HEK293 (cell line): ENCODE measurements around the gene RAB7B.

ENCODE experiments used
- CTCF ChIA-PET: fragments of 350-600 bp; formaldehyde crosslinking; extraction: SDS; loops from one replicate; lab custom pipeline; 2021; ENCODE audit warnings: antibody characterized with exemption; lab: Yijun Ruan, JAX
- POLR2A ChIA-PET: fragments of 300-600 bp; formaldehyde crosslinking; extraction: SDS; loops from one replicate; lab custom pipeline; 2020; ENCODE audit warnings: antibody characterized with exemption, inconsistent platforms; lab: Yijun Ruan, JAX
- H3K27ac ChIP-seq: fragments of 200-500 bp; sonication (Bioruptor generic); 2 replicates; pipeline ENCODE4 v1.5.1; 2014; ENCODE audit warnings: low read depth, low read length, control low read depth, inconsistent platforms; ENCODE audit errors: extremely low read depth
- H3K36me3 ChIP-seq, 2 experiments: fragments of 200-500 bp in 1 of 2; sonication (Bioruptor generic) in 1 of 2; 1 replicate in 1 of 2; 2 replicates in 1 of 2; pipeline ENCODE4 v1.5.1; 2014 to 2017; ENCODE audit warnings: inconsistent platforms in 2 of 2, low read length in 2 of 2; ENCODE audit not compliant: control insufficient read depth in 2 of 2, insufficient read depth in 1 of 2
- H3K4me1 ChIP-seq: fragments of 200-500 bp; sonication (Bioruptor generic); 2 replicates; pipeline ENCODE4 v1.5.1; 2014; ENCODE audit warnings: mild to moderate bottlenecking, low read length, inconsistent platforms; ENCODE audit not compliant: control insufficient read depth, insufficient read depth
- H3K4me3 ChIP-seq: 2 replicates; pipeline ENCODE4 v1.5.1; 2011; ENCODE audit warnings: low read depth, mild to moderate bottlenecking, control low read depth, low read length, moderate library complexity
- H3K9me3 ChIP-seq: fragments of 200-500 bp; sonication (Bioruptor generic); 2 replicates; pipeline ENCODE4 v1.5.1; 2014; ENCODE audit warnings: low read depth, low read length, inconsistent platforms; ENCODE audit not compliant: control insufficient read depth, insufficient read depth
- GLI2 ChIP-seq: fragments of 450-650 bp; formaldehyde crosslinking; IDR thresholded peaks from 2 replicates; pipeline ENCODE4; 2017; ENCODE audit warnings: missing biosample characterization, missing genetic modification characterization, low read depth, borderline replicate concordance
- HOXC10 ChIP-seq: sonication (generic); formaldehyde crosslinking; IDR thresholded peaks from 2 replicates; pipeline ENCODE4 v1.8.1; 2023; ENCODE audit warnings: mild to moderate bottlenecking, missing genetic modification reagents
- KLF16 ChIP-seq: fragments of 450-650 bp; formaldehyde crosslinking; IDR thresholded peaks from 2 replicates; pipeline ENCODE4 v1.5.1; 2017; ENCODE audit warnings: missing biosample characterization, missing genetic modification characterization
- KLF8 ChIP-seq: fragments of 450-650 bp; formaldehyde crosslinking; IDR thresholded peaks from 2 replicates; pipeline ENCODE4 v1.5.1; 2016; ENCODE audit warnings: missing biosample characterization, missing genetic modification characterization
- SCRT1 ChIP-seq: fragments of 450-650 bp; formaldehyde crosslinking; IDR thresholded peaks from 2 replicates; pipeline ENCODE4 v1.5.1; 2016; ENCODE audit warnings: missing biosample characterization, missing genetic modification characterization, borderline replicate concordance
- SCRT2 ChIP-seq: fragments of 450-650 bp; formaldehyde crosslinking; IDR thresholded peaks from 2 replicates; pipeline ENCODE4 v1.5.1; 2016; ENCODE audit warnings: missing biosample characterization, missing genetic modification characterization
- YY2 ChIP-seq: fragments of 450-650 bp; formaldehyde crosslinking; IDR thresholded peaks from 2 replicates; pipeline ENCODE4 v1.5.1; 2016; ENCODE audit warnings: missing biosample characterization, missing genetic modification characterization
- ZBTB8A ChIP-seq: fragments of 450-650 bp; formaldehyde crosslinking; IDR thresholded peaks from 2 replicates; pipeline ENCODE4 v1.5.1; 2016; ENCODE audit warnings: missing biosample characterization, missing genetic modification characterization
- ZNF132 ChIP-seq: fragments of 450-650 bp; formaldehyde crosslinking; IDR thresholded peaks from 2 replicates; pipeline ENCODE4 v1.5.1; 2017; ENCODE audit warnings: missing biosample characterization, missing genetic modification characterization, borderline replicate concordance
- ZNF140 ChIP-seq: fragments of 450-650 bp; formaldehyde crosslinking; IDR thresholded peaks from 2 replicates; pipeline ENCODE4 v1.5.1; 2016; ENCODE audit warnings: missing biosample characterization, missing genetic modification characterization
- ZNF146 ChIP-seq: fragments of 450-650 bp; formaldehyde crosslinking; IDR thresholded peaks from 2 replicates; pipeline ENCODE4 v1.5.1; 2016; ENCODE audit warnings: missing biosample characterization, missing genetic modification characterization
- ZNF23 ChIP-seq: fragments of 450-650 bp; formaldehyde crosslinking; IDR thresholded peaks from 2 replicates; pipeline ENCODE4 v1.5.1; 2016; ENCODE audit warnings: missing biosample characterization, missing genetic modification characterization, borderline replicate concordance
- ZNF248 ChIP-seq: fragments of 450-650 bp; formaldehyde crosslinking; IDR thresholded peaks from 2 replicates; pipeline ENCODE4 v1.5.1; 2017; ENCODE audit warnings: missing biosample characterization, missing genetic modification characterization
- ZNF274 ChIP-seq, 2 experiments: fragments of 200-500 bp in 1 of 2; fragments of 450-650 bp in 1 of 2; sonication (Bioruptor generic) in 1 of 2; formaldehyde crosslinking in 1 of 2; IDR thresholded peaks; 2 replicates each; pipeline versions ENCODE4 v1.5.1 to v1.6.1; 2014 to 2016; ENCODE audit warnings: borderline replicate concordance in 1 of 2, inconsistent platforms in 1 of 2, low read length in 1 of 2, missing biosample characterization in 1 of 2, missing genetic modification characterization in 1 of 2
- ZNF391 ChIP-seq: fragments of 450-650 bp; formaldehyde crosslinking; IDR thresholded peaks from 2 replicates; pipeline ENCODE4 v1.5.1; 2016; ENCODE audit warnings: low read depth, missing biosample characterization, missing genetic modification characterization, borderline replicate concordance
- ZNF544 ChIP-seq: fragments of 450-650 bp; formaldehyde crosslinking; IDR thresholded peaks from 2 replicates; pipeline ENCODE4 v1.5.0; 2017; ENCODE audit warnings: missing biosample characterization, missing genetic modification characterization
- ZNF596 ChIP-seq: fragments of 450-650 bp; IDR thresholded peaks from 2 replicates; pipeline ENCODE4 v1.5.0; 2018; ENCODE audit warnings: missing biosample characterization, mild to moderate bottlenecking, missing genetic modification characterization, moderate library complexity
- ZNF623 ChIP-seq: fragments of 450-650 bp; formaldehyde crosslinking; IDR thresholded peaks from 2 replicates; pipeline ENCODE4 v1.5.1; 2016; ENCODE audit warnings: missing biosample characterization, missing genetic modification characterization
- ZNF654 ChIP-seq: fragments of 450-650 bp; formaldehyde crosslinking; IDR thresholded peaks from 2 replicates; pipeline ENCODE4 v1.5.1; 2016; ENCODE audit warnings: low read depth, missing biosample characterization, missing genetic modification characterization
- ZNF792 ChIP-seq: fragments of 450-650 bp; formaldehyde crosslinking; IDR thresholded peaks from 2 replicates; pipeline ENCODE4 v1.5.1; 2016; ENCODE audit warnings: missing biosample characterization, missing genetic modification characterization
- TF ChIP-seq, protein P1 (sequence below): fragments of 450-650 bp; formaldehyde crosslinking; IDR thresholded peaks from 2 replicates; pipeline ENCODE4 v1.5.1; 2016; ENCODE audit warnings: missing biosample characterization, missing genetic modification characterization
- TF ChIP-seq, protein P2 (sequence below): fragments of 450-650 bp; formaldehyde crosslinking; IDR thresholded peaks from 2 replicates; pipeline ENCODE4 v1.5.1; 2016; ENCODE audit warnings: missing biosample characterization, missing genetic modification characterization
- TF ChIP-seq, protein P3 (sequence below): fragments of 450-650 bp; formaldehyde crosslinking; IDR thresholded peaks from 2 replicates; pipeline ENCODE4 v1.5.1; 2016; ENCODE audit warnings: missing biosample characterization, missing genetic modification characterization, borderline replicate concordance
- TF ChIP-seq, protein P4 (sequence below): fragments of 450-650 bp; formaldehyde crosslinking; IDR thresholded peaks from 2 replicates; pipeline ENCODE4 v1.5.1; 2016; ENCODE audit warnings: missing biosample characterization, missing genetic modification characterization

Gene RAB7B

DNA sequence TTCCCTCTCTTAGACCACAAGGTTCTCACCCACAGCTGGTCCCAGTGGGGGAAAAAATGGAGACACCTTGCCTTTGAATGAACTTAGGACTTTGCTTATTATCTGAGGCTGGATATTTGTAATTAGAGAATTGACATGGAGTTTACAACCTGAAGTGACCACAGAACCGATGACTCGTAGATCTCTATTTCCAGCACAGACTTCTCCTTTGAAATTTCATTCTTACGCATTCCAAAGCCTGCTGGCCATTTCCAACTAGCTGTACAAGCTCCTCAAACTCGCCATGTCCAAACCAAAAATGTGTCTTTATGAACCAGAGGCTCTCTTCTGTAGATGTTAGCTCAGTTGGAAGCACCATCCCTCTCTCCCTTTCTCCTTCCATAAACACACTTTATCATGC is 12.0 kb downstream of the RAB7B start (continued):
- no peak for TF ChIP-seq KLF16 (tag by site-specific recombination)
- TF ChIP-seq ZBTB8A (tag by site-specific recombination): no peak
- TF ChIP-seq, protein P1, sequence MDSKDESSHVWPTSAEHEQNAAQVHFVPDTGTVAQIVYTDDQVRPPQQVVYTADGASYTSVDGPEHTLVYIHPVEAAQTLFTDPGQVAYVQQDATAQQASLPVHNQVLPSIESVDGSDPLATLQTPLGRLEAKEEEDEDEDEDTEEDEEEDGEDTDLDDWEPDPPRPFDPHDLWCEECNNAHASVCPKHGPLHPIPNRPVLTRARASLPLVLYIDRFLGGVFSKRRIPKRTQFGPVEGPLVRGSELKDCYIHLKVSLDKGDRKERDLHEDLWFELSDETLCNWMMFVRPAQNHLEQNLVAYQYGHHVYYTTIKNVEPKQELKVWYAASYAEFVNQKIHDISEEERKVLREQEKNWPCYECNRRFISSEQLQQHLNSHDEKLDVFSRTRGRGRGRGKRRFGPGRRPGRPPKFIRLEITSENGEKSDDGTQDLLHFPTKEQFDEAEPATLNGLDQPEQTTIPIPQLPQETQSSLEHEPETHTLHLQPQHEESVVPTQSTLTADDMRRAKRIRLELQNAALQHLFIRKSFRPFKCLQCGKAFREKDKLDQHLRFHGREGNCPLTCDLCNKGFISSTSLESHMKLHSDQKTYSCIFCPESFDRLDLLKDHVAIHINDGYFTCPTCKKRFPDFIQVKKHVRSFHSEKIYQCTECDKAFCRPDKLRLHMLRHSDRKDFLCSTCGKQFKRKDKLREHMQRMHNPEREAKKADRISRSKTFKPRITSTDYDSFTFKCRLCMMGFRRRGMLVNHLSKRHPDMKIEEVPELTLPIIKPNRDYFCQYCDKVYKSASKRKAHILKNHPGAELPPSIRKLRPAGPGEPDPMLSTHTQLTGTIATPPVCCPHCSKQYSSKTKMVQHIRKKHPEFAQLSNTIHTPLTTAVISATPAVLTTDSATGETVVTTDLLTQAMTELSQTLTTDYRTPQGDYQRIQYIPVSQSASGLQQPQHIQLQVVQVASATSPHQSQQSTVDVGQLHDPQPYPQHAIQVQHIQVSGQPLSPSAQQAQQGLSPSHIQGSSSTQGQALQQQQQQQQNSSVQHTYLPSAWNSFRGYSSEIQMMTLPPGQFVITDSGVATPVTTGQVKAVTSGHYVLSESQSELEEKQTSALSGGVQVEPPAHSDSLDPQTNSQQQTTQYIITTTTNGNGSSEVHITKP: no peak
- no peak for TF ChIP-seq YY2 (tag by site-specific recombination)
- TF ChIP-seq ZNF654 (tag by site-specific recombination): no peak
- TF ChIP-seq SCRT1 (tag by site-specific recombination): no peak
- TF ChIP-seq ZNF391: no peak
- TF ChIP-seq ZNF248: no peak
- TF ChIP-seq ZNF544 (tag by site-specific recombination): no peak
- TF ChIP-seq ZNF146 (tag by site-specific recombination): no peak
- TF ChIP-seq ZNF274 (IDR thresholded peaks at IDR 0.05; ENCODE audit: low read length): no peak
- no peak for TF ChIP-seq ZNF274 (tag by site-specific recombination; IDR thresholded peaks at IDR 0.05; ENCODE audit: borderline replicate concordance)
- TF ChIP-seq ZNF140: no peak
- TF ChIP-seq ZNF132 (tag by site-specific recombination): no peak
- TF ChIP-seq GLI2: no peak
- TF ChIP-seq, protein P2, sequence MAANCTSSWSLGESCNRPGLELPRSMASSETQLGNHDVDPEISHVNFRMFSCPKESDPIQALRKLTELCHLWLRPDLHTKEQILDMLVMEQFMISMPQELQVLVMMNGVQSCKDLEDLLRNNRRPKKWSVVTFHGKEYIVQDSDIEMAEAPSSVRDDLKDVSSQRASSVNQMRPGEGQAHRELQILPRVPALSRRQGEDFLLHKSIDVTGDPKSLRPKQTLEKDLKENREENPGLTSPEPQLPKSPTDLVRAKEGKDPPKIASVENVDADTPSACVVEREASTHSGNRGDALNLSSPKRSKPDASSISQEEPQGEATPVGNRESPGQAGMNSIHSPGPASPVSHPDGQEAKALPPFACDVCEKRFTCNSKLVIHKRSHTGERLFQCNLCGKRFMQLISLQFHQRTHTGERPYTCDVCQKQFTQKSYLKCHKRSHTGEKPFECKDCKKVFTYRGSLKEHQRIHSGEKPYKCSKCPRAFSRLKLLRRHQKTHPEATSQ (tag by site-specific recombination): no peak

DNA sequence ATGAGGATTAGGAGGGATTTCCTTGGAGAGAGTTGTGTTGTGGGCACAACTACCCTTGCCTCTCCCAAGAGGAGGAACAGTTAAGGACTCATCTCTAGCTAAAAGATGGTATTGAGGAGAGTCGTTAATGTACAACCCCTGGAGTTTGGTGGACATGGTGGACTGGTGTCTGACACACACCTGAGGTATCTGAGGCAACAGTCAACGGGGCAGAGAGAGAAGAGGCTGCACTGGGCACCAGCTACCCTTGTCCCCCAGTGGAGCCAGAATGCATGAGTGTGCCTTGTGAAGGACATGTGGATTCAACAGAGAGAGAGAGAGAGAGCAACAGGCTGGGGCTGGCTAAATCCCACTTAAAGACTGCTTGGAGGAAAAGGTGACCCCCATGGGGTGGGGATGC is 13.0 kb downstream of the RAB7B start:
- H3K4me3 ChIP-seq: no peak overlapping the region
- ChIA-PET POLR2A (no interaction called here), CTCF (interaction anchor here (1.0 to 1.2 kb wide), 3 partner anchors 8 to 116 kb away, joined by 3 to 8 read pairs (median 3); no protein-coding TSS in a partner anchor)
- TF ChIP-seq ZNF23: no peak
- peak; percentile 70 for TF ChIP-seq SCRT2 (tag by site-specific recombination)
- H3K9me3 ChIP-seq: no peaks in the 10 kb centered on the region
- no peaks in the 10 kb centered on the region for H3K4me1 ChIP-seq
- no peaks in the 10 kb centered on the region for H3K36me3 ChIP-seq
- no peak overlapping the region for H3K27ac ChIP-seq

DNA sequence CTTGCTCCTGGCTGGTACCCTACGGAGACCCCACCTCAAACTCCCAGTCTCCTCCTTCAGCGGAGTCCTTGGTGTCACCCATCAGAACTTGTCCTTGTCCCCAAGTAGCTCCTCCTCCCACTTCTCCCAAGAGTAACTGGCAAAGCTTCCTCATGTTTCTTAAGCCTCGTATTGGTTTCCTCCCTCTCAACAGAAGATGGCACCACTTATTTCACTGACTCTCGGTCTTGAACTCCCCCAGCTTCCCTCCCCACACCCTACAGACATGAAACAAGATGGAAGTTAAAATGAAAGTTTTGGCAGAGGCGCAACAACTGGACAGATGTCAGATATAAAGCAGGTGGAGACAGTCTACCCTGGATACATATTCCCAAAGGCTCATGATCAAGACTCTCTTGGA is 13.4 kb downstream of the RAB7B start:
- POLR2A ChIA-PET: no interaction called here
- H3K4me1 ChIP-seq: no peaks in the 10 kb centered on the region
- no peaks in the 10 kb centered on the region for H3K36me3 ChIP-seq
- CTCF ChIA-PET: interaction anchor here (1.0 to 1.2 kb wide), 3 partner anchors 9 to 117 kb away, joined by 3 to 8 read pairs (median 3); no protein-coding TSS in a partner anchor
- TF ChIP-seq GLI2 (no peak), ZNF654 (tag by site-specific recombination) (no peak), ZNF248 (no peak), HOXC10 (CRISPR knock-in tag) (no peak), ZNF596 (tag by site-specific recombination) (no peak), KLF8 (no peak), ZNF792 (no peak), ZNF623 (tag by site-specific recombination) (no peak)
- TF ChIP-seq, protein P3, sequence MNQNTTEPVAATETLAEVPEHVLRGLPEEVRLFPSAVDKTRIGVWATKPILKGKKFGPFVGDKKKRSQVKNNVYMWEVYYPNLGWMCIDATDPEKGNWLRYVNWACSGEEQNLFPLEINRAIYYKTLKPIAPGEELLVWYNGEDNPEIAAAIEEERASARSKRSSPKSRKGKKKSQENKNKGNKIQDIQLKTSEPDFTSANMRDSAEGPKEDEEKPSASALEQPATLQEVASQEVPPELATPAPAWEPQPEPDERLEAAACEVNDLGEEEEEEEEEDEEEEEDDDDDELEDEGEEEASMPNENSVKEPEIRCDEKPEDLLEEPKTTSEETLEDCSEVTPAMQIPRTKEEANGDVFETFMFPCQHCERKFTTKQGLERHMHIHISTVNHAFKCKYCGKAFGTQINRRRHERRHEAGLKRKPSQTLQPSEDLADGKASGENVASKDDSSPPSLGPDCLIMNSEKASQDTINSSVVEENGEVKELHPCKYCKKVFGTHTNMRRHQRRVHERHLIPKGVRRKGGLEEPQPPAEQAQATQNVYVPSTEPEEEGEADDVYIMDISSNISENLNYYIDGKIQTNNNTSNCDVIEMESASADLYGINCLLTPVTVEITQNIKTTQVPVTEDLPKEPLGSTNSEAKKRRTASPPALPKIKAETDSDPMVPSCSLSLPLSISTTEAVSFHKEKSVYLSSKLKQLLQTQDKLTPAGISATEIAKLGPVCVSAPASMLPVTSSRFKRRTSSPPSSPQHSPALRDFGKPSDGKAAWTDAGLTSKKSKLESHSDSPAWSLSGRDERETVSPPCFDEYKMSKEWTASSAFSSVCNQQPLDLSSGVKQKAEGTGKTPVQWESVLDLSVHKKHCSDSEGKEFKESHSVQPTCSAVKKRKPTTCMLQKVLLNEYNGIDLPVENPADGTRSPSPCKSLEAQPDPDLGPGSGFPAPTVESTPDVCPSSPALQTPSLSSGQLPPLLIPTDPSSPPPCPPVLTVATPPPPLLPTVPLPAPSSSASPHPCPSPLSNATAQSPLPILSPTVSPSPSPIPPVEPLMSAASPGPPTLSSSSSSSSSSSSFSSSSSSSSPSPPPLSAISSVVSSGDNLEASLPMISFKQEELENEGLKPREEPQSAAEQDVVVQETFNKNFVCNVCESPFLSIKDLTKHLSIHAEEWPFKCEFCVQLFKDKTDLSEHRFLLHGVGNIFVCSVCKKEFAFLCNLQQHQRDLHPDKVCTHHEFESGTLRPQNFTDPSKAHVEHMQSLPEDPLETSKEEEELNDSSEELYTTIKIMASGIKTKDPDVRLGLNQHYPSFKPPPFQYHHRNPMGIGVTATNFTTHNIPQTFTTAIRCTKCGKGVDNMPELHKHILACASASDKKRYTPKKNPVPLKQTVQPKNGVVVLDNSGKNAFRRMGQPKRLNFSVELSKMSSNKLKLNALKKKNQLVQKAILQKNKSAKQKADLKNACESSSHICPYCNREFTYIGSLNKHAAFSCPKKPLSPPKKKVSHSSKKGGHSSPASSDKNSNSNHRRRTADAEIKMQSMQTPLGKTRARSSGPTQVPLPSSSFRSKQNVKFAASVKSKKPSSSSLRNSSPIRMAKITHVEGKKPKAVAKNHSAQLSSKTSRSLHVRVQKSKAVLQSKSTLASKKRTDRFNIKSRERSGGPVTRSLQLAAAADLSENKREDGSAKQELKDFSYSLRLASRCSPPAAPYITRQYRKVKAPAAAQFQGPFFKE (tag by site-specific recombination): no peak
- TF ChIP-seq, protein P4, sequence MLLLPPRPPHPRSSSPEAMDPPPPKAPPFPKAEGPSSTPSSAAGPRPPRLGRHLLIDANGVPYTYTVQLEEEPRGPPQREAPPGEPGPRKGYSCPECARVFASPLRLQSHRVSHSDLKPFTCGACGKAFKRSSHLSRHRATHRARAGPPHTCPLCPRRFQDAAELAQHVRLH (tag by site-specific recombination): no peak
- no peak overlapping the region for H3K4me3 ChIP-seq
- H3K9me3 ChIP-seq: no peaks in the 10 kb centered on the region
- no peak overlapping the region for H3K27ac ChIP-seq
